Endodermal cell (in vitro differentiated cells): ENCODE measurements around the gene PTPRN2. TPM values are rescaled to one million over a fixed set of nuclear protein-coding genes. Genes with fewer than 3 reads are reported as not detected.

Experiments used
- DNase-seq: peaks from one replicate; pipeline ENCODE4 v3.0.0-alpha.2; 2017
- H3K27ac ChIP-seq: 2 replicates; pipeline ENCODE4 v1.5.1; 2013; ENCODE audit warnings: mild to moderate bottlenecking, low read depth, low read length, moderate library complexity
- H3K27me3 ChIP-seq: 2 replicates; pipeline ENCODE4 v1.6.1; 2013; ENCODE audit warnings: mild to moderate bottlenecking, low read length, moderate library complexity; ENCODE audit not compliant: insufficient read depth, control insufficient read depth, poor library complexity, severe bottlenecking
- H3K36me3 ChIP-seq: 2 replicates; pipeline ENCODE4 v1.7.0; 2013; ENCODE audit warnings: mild to moderate bottlenecking, low read length, moderate library complexity; ENCODE audit not compliant: control insufficient read depth, insufficient read depth
- H3K4me1 ChIP-seq: one replicate; pipeline ENCODE4 v1.7.0; 2013; ENCODE audit warnings: low read length; ENCODE audit not compliant: control insufficient read depth, insufficient read depth
- H3K4me3 ChIP-seq: 2 replicates; pipeline ENCODE4 v1.5.1; 2013; ENCODE audit warnings: mild to moderate bottlenecking, low read length, moderate library complexity
- H3K9ac ChIP-seq: 2 replicates; pipeline ENCODE4 v1.6.1; 2013; ENCODE audit warnings: mild to moderate bottlenecking, low read length, moderate library complexity; ENCODE audit not compliant: poor library complexity, severe bottlenecking; ENCODE audit errors: extremely low read depth
- H3K9me3 ChIP-seq: 2 replicates; pipeline ENCODE4 v1.6.1; 2013; ENCODE audit warnings: mild to moderate bottlenecking, low read length, moderate library complexity; ENCODE audit not compliant: control insufficient read depth
- H3K27ac Mint-ChIP-seq: 2 replicates; pipeline ENCODE4 v1.8.0; 2020; ENCODE audit warnings: mixed read lengths
- H3K27me3 Mint-ChIP-seq: 2 replicates; pipeline ENCODE4 v1.8.0; 2021; ENCODE audit warnings: mild to moderate bottlenecking, mixed read lengths; ENCODE audit not compliant: insufficient read depth
- H3K36me3 Mint-ChIP-seq: 2 replicates; pipeline ENCODE4 v1.8.0; 2020; ENCODE audit warnings: low read depth, mixed read lengths
- H3K4me1 Mint-ChIP-seq: 2 replicates; pipeline ENCODE4 v1.8.0; 2020; ENCODE audit warnings: mixed read lengths
- H3K4me3 Mint-ChIP-seq: 2 replicates; pipeline ENCODE4 v1.8.0; 2020; ENCODE audit warnings: mild to moderate bottlenecking, moderate library complexity, mixed read lengths
- H3K9me3 Mint-ChIP-seq: 2 replicates; pipeline ENCODE4 v1.8.0; 2020; ENCODE audit warnings: mild to moderate bottlenecking, mixed read lengths
- CTCF ChIP-seq: fragments of 200-600 bp; sonication (generic); conservative IDR thresholded peaks from 2 replicates; pipeline ENCODE4 v1.5.0; 2021; ENCODE audit warnings: antibody characterized with exemption, mild to moderate bottlenecking
- WGBS, 2 experiments: methylation state at CpG; one replicate each; pipeline versions ENCODE4 v1.1.5 to v1.1.7; 2013; ENCODE audit warnings: missing lambda C conversion rate in 2 of 2, mixed read lengths in 1 of 2; ENCODE audit not compliant: insufficient coverage in 1 of 2, insufficient read length in 1 of 2; 5-methylcytosine and 5-hydroxymethylcytosine counted together
- total RNA-seq, 2 donors: library from RNA; stranded (reverse); fragmentation: NEBNext Ultra II Directional in 1 of 2; extraction: Animal tissue kit (Norgen Biotek cat#: 25700) in 1 of 2; gene quantifications; 2 replicates in 1 of 2; 3 replicates in 1 of 2; pipeline ENCODE4 v1.2.1, GENCODE V29; 2021

The PTPRN2 gene
- total RNA-seq, 2 donors from 2014 or later: 0.69 to 1.2 TPM

GRCh38 chr7:158276414-158277218, 311.0 kb downstream of the PTPRN2 start:
- Mint-ChIP-seq H3K4me3 (no peak overlapping the region), H3K4me1 (no peaks in the 10 kb centered on the region), H3K27ac (no peak overlapping the region), H3K9me3 (peaks cover 16% of the 10 kb centered on the region), H3K27me3 (no peaks in the 10 kb centered on the region), H3K36me3 (no peaks in the 10 kb centered on the region)
- H3K4me1 ChIP-seq: no peaks in the 10 kb centered on the region
- H3K27ac ChIP-seq: no peak overlapping the region
- H3K4me3 ChIP-seq: no peak overlapping the region
- WGBS, 2 experiments: 83 to 87% methylated on average over 21 to 33 of the region's 34 CpGs
- no peak overlapping the region for H3K9ac ChIP-seq
- H3K36me3 ChIP-seq: no peaks in the 10 kb centered on the region
- peaks cover 42% of the 10 kb centered on the region for H3K9me3 ChIP-seq
- no peaks in the 10 kb centered on the region for H3K27me3 ChIP-seq
- no peak for TF ChIP-seq CTCF
- DNase-seq: no peak

- Mint-ChIP-seq H3K27ac (no peak overlapping the region), H3K27me3 (no peaks in the 10 kb centered on the region), H3K9me3 (peaks cover 16% of the 10 kb centered on the region), H3K36me3 (no peaks in the 10 kb centered on the region), H3K4me1 (no peaks in the 10 kb centered on the region), H3K4me3 (no peak overlapping the region)
- 77 to 82% methylated on average over 6 to 15 of the region's 22 CpGs for WGBS, 2 experiments
- H3K4me3 ChIP-seq: no peak overlapping the region
- no peak overlapping the region for H3K27ac ChIP-seq
- H3K9ac ChIP-seq: no peak overlapping the region
- peaks cover 41% of the 10 kb centered on the region for H3K9me3 ChIP-seq
- H3K4me1 ChIP-seq: no peaks in the 10 kb centered on the region
- no peak for DNase-seq
- H3K27me3 ChIP-seq: no peaks in the 10 kb centered on the region
- no peak for TF ChIP-seq CTCF
- no peaks in the 10 kb centered on the region for H3K36me3 ChIP-seq
Measured at GRCh38 chr7:158275711-158276413, 311.8 kb downstream of the PTPRN2 start.

GRCh38 chr7:158274996-158275395, 312.6 kb downstream of the PTPRN2 start:
- H3K36me3 Mint-ChIP-seq: no peaks in the 10 kb centered on the region
- H3K9me3 Mint-ChIP-seq: peaks cover 16% of the 10 kb centered on the region
- Histone ChIP-seq H3K27me3 (no peaks in the 10 kb centered on the region), H3K4me1 (no peaks in the 10 kb centered on the region), H3K27ac (no peak overlapping the region), H3K9ac (no peak overlapping the region), H3K9me3 (peaks cover 40% of the 10 kb centered on the region), H3K36me3 (no peaks in the 10 kb centered on the region), H3K4me3 (no peak overlapping the region)
- H3K27me3 Mint-ChIP-seq: no peaks in the 10 kb centered on the region
- 87 to 88% methylated on average over 12 of the region's 12 CpGs for WGBS, 2 experiments
- no peak for TF ChIP-seq CTCF
- H3K27ac Mint-ChIP-seq: no peak overlapping the region
- no peak overlapping the region for H3K4me3 Mint-ChIP-seq
- H3K4me1 Mint-ChIP-seq: no peaks in the 10 kb centered on the region
- no peak for DNase-seq
